GM12878 (cell line): ENCODE data around the gene ARHGEF18. TPM values are rescaled to one million over a fixed set of nuclear protein-coding genes. Genes with fewer than 3 reads are reported as not detected.

ENCODE experiments used
- ATAC-seq: fragments of 200-7000 bp; cut with Tn5 transposase; 3 replicates; pipeline ENCODE4 v1.9.1; 2020; ENCODE audit warnings: mild to moderate bottlenecking, moderate library complexity
- BruUV-seq: library from RNA; stranded (reverse); fragments of 400-500 nt; replicated peaks from 2 replicates; lab custom pipeline; 2021; lab: Mats Ljungman, UMichigan
- CTCF ChIA-PET: fragments of 300-600 bp; sonication (Branson Sonifier 250); formaldehyde crosslinking; extraction: SDS; loops from one replicate; lab custom pipeline; 2021; ENCODE audit warnings: inconsistent platforms; lab: Yijun Ruan, JAX
- POLR2A ChIA-PET: fragments of 350-600 bp; formaldehyde crosslinking; extraction: SDS; loops from one replicate; lab custom pipeline; 2021; ENCODE audit warnings: inconsistent platforms; lab: Charles Lee
- RAD21 ChIA-PET: fragments of 300-600 bp; sonication (Branson Sonifier 250); formaldehyde crosslinking; loops from one replicate; lab custom pipeline; 2023; ENCODE audit warnings: antibody characterized with exemption; ENCODE audit not compliant: unreplicated experiment; lab: Charles Lee
- SMC1A ChIA-PET: fragments of 300-600 bp; sonication (Branson Sonifier 250); formaldehyde crosslinking; loops from one replicate; lab custom pipeline; 2023; ENCODE audit not compliant: unreplicated experiment, uncharacterized antibody; lab: Charles Lee
- DNase-seq: peaks from one replicate; pipeline ENCODE4 v3.0.0-alpha.2; 2011; ENCODE audit warnings: low read depth, low spot score
- FAIRE-seq: peaks from 3 replicates; lab custom pipeline; 2011; peaks lifted over from hg19 to GRCh38; lab: Jason Lieb, UNC
- H2AFZ ChIP-seq: 2 replicates; pipeline ENCODE4 v1.6.0; 2011; ENCODE audit warnings: low read depth, low read length, control low read depth; ENCODE audit not compliant: control insufficient read depth
- H3K27ac ChIP-seq: 2 replicates; pipeline ENCODE4 v1.5.1; 2011; ENCODE audit warnings: control low read depth; ENCODE audit not compliant: control insufficient read depth, insufficient read depth
- H3K27me3 ChIP-seq, 2 experiments: replicated peaks in 1 of 2; 2 replicates each; pipeline versions ENCODE4 v1.6.0 to v1.6.1; 2011; ENCODE audit warnings: low read length in 1 of 2; ENCODE audit not compliant: control insufficient read depth in 2 of 2, insufficient read depth in 2 of 2
- H3K36me3 ChIP-seq, 2 experiments: 2 replicates each; pipeline ENCODE4 v1.5.1; 2011; ENCODE audit warnings: low read length in 1 of 2; ENCODE audit not compliant: control insufficient read depth in 2 of 2, insufficient read depth in 2 of 2
- H3K4me1 ChIP-seq: 2 replicates; pipeline ENCODE4 v1.6.1; 2011; ENCODE audit warnings: mild to moderate bottlenecking, low read length, moderate library complexity, mixed read lengths; ENCODE audit not compliant: control insufficient read depth, insufficient read depth
- H3K4me2 ChIP-seq: 2 replicates; pipeline ENCODE4 v1.6.0; 2011; ENCODE audit warnings: control low read depth; ENCODE audit not compliant: control insufficient read depth, insufficient read depth
- H3K4me3 ChIP-seq: fragments of 200-600 bp; sonication (generic); 2 replicates; pipeline ENCODE4 v1.5.1; 2016
- H3K79me2 ChIP-seq: 2 replicates; pipeline ENCODE4 v1.6.0; 2011; ENCODE audit warnings: low read length; ENCODE audit not compliant: control insufficient read depth, insufficient read depth
- H3K9ac ChIP-seq: 2 replicates; pipeline ENCODE4 v1.8.0; 2011; ENCODE audit warnings: low read length, control low read depth, mixed read lengths; ENCODE audit not compliant: control insufficient read depth, insufficient read depth
- H3K9me3 ChIP-seq: replicated peaks from 3 replicates; pipeline ENCODE4 v1.5.1; 2011; ENCODE audit warnings: mild to moderate bottlenecking, low read length; ENCODE audit not compliant: control insufficient read depth, insufficient read depth
- H4K20me1 ChIP-seq: 2 replicates; pipeline ENCODE4 v1.6.0; 2011; ENCODE audit not compliant: control insufficient read depth, insufficient read depth
- BACH1 ChIP-seq: fragments of 450-650 bp; IDR thresholded peaks from 2 replicates; pipeline ENCODE4 v1.6.1; 2017; ENCODE audit warnings: mild to moderate bottlenecking, borderline replicate concordance
- EP300 ChIP-seq, 2 experiments: fragments of 150-350 bp in 1 of 2; IDR thresholded peaks; 2 replicates each; pipeline ENCODE4 v1.6.1; 2011 to 2012; ENCODE audit warnings: low read depth in 2 of 2, low read length in 2 of 2, borderline replicate concordance in 1 of 2, improper control_type of control experiment in 1 of 2, inconsistent platforms in 1 of 2; ENCODE audit not compliant: control insufficient read depth in 1 of 2
- ETV6 ChIP-seq, 2 experiments: fragments of 450-650 bp in 1 of 2; IDR thresholded peaks in 1 of 2; conservative IDR thresholded peaks in 1 of 2; 2 replicates each; pipeline ENCODE4 v1.6.1; 2014; ENCODE audit warnings: antibody characterized with exemption in 1 of 2, borderline replicate concordance in 1 of 2, low read depth in 1 of 2, mild to moderate bottlenecking in 1 of 2, moderate library complexity in 1 of 2
- FOXK2 ChIP-seq: fragments of 450-650 bp; IDR thresholded peaks from 2 replicates; pipeline ENCODE4 v1.6.1; 2017; ENCODE audit warnings: mild to moderate bottlenecking, moderate library complexity
- JUND ChIP-seq: IDR thresholded peaks from 2 replicates; pipeline ENCODE4 v1.6.1; 2012; ENCODE audit warnings: low read depth, mild to moderate bottlenecking, low read length, improper control_type of control experiment, moderate library complexity
- POLR2AphosphoS2 ChIP-seq: IDR thresholded peaks from 2 replicates; pipeline ENCODE4 v1.6.1; 2011; ENCODE audit warnings: low read depth, mild to moderate bottlenecking, low read length, improper control_type of control experiment, moderate library complexity
- RAD21 ChIP-seq: IDR thresholded peaks from 2 replicates; pipeline ENCODE4 v1.6.1; 2011; ENCODE audit warnings: mild to moderate bottlenecking, low read depth, low read length, moderate library complexity; ENCODE audit not compliant: insufficient read depth
- RBBP5 ChIP-seq: fragments of 200-600 bp; sonication (generic); conservative IDR thresholded peaks from 2 replicates; pipeline ENCODE4 v1.6.1; 2016
- SPI1 ChIP-seq: IDR thresholded peaks from 2 replicates; pipeline ENCODE4 v1.6.1; 2011; ENCODE audit warnings: low read depth, mild to moderate bottlenecking, low read length, moderate library complexity, borderline replicate concordance; ENCODE audit not compliant: insufficient read depth
- TARDBP ChIP-seq: IDR thresholded peaks from 2 replicates; pipeline ENCODE4 v1.6.1; 2016; ENCODE audit warnings: borderline replicate concordance
- ZBED1 ChIP-seq: IDR thresholded peaks from 2 replicates; pipeline ENCODE4 v1.6.1; 2016; ENCODE audit warnings: borderline replicate concordance
- ZZZ3 ChIP-seq: IDR thresholded peaks from 2 replicates; pipeline ENCODE4 v1.6.1; 2011; ENCODE audit warnings: low read depth; ENCODE audit not compliant: control insufficient read depth, insufficient read length
- WGBS: methylation state at CpG from one replicate; pipeline ENCODE4 v1.1.6; 2016; ENCODE audit warnings: low lambda C conversion rate; ENCODE audit not compliant: insufficient replicate concordance, insufficient coverage; ENCODE audit errors: missing lambda C conversion rate; 5-methylcytosine and 5-hydroxymethylcytosine counted together
- in situ Hi-C: fragments of 300-500 bp; cut with MboI; formaldehyde crosslinking; loops from 9 replicates; pipeline ENCODE4 v1.14.3; 2018; ENCODE audit warnings: mixed read lengths
- intact Hi-C: fragments of 100-400 bp; cut with micrococcal nuclease; formaldehyde crosslinking; loops from one replicate; pipeline ENCODE4 v1.14.2; 2022; ENCODE audit not compliant: unreplicated experiment
- polyA plus RNA-seq, 11 experiments: library from polyadenylated mRNA; depleted of rRNA in 4 of 11; unstranded in 6 of 11; stranded (reverse) in 5 of 11; fragments of >200 nt; fragmentation: Nextera tagmentation in 4 of 11; fragmentation: Illumina TruSeq in 1 of 11; extraction: Ambion mirVana in 4 of 11; extraction: Trizol in 1 of 11; gene quantifications; 1 replicate in 1 of 11; 2 replicates in 10 of 11; pipeline versions ENCODE4 v1.2.1 to v1.2.3, GENCODE V29; 2011 to 2016; ENCODE audit warnings: inconsistent platforms in 2 of 11, missing spikeins in 2 of 11, low read depth in 1 of 11
- total RNA-seq, 4 experiments: library from RNA; depleted of rRNA in 3 of 4; stranded (reverse); fragments of >200 nt in 3 of 4; fragmentation: Illumina TruSeq in 1 of 4; extraction: Trizol in 1 of 4; gene quantifications; 2 replicates each; pipeline versions ENCODE4 v1.2.1 to v1.2.3, GENCODE V29; 2013 to 2021
- TF ChIP-seq, protein P1 (sequence below): fragments of 450-650 bp; IDR thresholded peaks from 2 replicates; pipeline ENCODE4 v1.6.1; 2016; ENCODE audit warnings: mild to moderate bottlenecking
- TF ChIP-seq, protein P2 (sequence below): IDR thresholded peaks from 2 replicates; pipeline ENCODE4 v1.6.1; 2011; ENCODE audit warnings: mild to moderate bottlenecking, low read depth, low read length, moderate library complexity; ENCODE audit not compliant: insufficient replicate concordance
- TF ChIP-seq, protein P3 (sequence below): fragments of 450-650 bp; formaldehyde crosslinking; IDR thresholded peaks from 2 replicates; pipeline ENCODE4 v1.5.0; 2022; ENCODE audit warnings: mild to moderate bottlenecking, missing genetic modification characterization
- TF ChIP-seq, protein P4 (sequence below): fragments of 150-350 bp; IDR thresholded peaks from 2 replicates; pipeline ENCODE4 v1.6.1; 2014; ENCODE audit warnings: mild to moderate bottlenecking, low read depth, low read length

ARHGEF18 gene
- total and polyA plus RNA-seq, 10 of the 15 experiments (the other 5 are each of a cell fraction or from before 2014, with no cell fraction given) = 0.31 to 32.3 (median 13.4) TPM

DNA sequence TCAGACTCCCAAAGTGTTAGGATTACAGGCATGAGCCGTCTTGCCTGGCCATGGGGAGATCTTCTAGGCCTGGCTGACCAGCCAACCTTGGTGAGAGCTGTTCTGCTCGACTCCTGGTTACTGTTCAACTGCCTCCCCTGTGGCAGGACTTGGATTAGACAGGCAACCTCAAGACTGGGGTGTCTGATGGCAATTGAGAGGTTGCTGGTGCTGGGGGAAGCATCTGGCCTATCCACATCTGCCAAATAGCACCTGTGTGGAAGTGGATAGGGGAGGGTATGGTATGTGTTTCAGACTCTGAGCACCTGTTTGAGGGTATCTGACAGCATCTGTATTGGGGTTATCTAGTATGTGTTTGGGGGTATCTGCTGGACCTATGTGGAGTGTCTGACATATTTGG is 44.7 kb downstream of the ARHGEF18 start:
- WGBS = 33% methylated on average over 2 of the region's 2 CpGs
- intact Hi-C loops = no loop called here
- no peaks in the 10 kb centered on the region for H3K27me3 ChIP-seq
- no peak overlapping the region for H3K4me2 ChIP-seq
- CTCF ChIA-PET = interaction anchor here (0.7 to 1.4 kb wide), 3 partner anchors 11 to 26 kb away, joined by 3 to 4 read pairs (median 4); no protein-coding TSS in a partner anchor
- BruUV-seq = no TSS peak
- no peak for TF ChIP-seq ZBED1
- TF ChIP-seq ETV6 (conservative IDR thresholded peaks at IDR 0.05 in 1 of 2, IDR thresholded peaks at IDR 0.05 in 1 of 2; ENCODE audit: borderline replicate concordance in 1 of 2, low read depth in 1 of 2) = no peak
- TF ChIP-seq TARDBP = no peak
- no peak for TF ChIP-seq EP300 (IDR thresholded peaks at IDR 0.05; ENCODE audit: borderline replicate concordance in 1 of 2, control insufficient read depth in 1 of 2, low read depth in 2 of 2, low read length in 2 of 2)
- no peak for TF ChIP-seq FOXK2
- TF ChIP-seq RBBP5 = no peak
- TF ChIP-seq BACH1 = no peak
- TF ChIP-seq, protein P1, sequence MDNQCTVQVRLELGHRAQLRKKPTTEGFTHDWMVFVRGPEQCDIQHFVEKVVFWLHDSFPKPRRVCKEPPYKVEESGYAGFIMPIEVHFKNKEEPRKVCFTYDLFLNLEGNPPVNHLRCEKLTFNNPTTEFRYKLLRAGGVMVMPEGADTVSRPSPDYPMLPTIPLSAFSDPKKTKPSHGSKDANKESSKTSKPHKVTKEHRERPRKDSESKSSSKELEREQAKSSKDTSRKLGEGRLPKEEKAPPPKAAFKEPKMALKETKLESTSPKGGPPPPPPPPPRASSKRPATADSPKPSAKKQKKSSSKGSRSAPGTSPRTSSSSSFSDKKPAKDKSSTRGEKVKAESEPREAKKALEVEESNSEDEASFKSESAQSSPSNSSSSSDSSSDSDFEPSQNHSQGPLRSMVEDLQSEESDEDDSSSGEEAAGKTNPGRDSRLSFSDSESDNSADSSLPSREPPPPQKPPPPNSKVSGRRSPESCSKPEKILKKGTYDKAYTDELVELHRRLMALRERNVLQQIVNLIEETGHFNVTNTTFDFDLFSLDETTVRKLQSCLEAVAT = no peak
- no peak for TF ChIP-seq ZZZ3
- TF ChIP-seq, protein P2, sequence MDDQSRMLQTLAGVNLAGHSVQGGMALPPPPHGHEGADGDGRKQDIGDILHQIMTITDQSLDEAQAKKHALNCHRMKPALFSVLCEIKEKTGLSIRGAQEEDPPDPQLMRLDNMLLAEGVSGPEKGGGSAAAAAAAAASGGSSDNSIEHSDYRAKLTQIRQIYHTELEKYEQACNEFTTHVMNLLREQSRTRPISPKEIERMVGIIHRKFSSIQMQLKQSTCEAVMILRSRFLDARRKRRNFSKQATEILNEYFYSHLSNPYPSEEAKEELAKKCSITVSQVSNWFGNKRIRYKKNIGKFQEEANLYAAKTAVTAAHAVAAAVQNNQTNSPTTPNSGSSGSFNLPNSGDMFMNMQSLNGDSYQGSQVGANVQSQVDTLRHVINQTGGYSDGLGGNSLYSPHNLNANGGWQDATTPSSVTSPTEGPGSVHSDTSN = no peak
- no peak for TF ChIP-seq JUND
- TF ChIP-seq SPI1 = no peak
- TF ChIP-seq POLR2AphosphoS2 = no peak
- TF ChIP-seq, protein P3, sequence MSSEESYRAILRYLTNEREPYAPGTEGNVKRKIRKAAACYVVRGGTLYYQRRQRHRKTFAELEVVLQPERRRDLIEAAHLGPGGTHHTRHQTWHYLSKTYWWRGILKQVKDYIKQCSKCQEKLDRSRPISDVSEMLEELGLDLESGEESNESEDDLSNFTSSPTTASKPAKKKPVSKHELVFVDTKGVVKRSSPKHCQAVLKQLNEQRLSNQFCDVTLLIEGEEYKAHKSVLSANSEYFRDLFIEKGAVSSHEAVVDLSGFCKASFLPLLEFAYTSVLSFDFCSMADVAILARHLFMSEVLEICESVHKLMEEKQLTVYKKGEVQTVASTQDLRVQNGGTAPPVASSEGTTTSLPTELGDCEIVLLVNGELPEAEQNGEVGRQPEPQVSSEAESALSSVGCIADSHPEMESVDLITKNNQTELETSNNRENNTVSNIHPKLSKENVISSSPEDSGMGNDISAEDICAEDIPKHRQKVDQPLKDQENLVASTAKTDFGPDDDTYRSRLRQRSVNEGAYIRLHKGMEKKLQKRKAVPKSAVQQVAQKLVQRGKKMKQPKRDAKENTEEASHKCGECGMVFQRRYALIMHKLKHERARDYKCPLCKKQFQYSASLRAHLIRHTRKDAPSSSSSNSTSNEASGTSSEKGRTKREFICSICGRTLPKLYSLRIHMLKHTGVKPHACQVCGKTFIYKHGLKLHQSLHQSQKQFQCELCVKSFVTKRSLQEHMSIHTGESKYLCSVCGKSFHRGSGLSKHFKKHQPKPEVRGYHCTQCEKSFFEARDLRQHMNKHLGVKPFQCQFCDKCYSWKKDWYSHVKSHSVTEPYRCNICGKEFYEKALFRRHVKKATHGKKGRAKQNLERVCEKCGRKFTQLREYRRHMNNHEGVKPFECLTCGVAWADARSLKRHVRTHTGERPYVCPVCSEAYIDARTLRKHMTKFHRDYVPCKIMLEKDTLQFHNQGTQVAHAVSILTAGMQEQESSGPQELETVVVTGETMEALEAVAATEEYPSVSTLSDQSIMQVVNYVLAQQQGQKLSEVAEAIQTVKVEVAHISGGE = no peak
- TF ChIP-seq RAD21 = no peak
- TF ChIP-seq, protein P4, sequence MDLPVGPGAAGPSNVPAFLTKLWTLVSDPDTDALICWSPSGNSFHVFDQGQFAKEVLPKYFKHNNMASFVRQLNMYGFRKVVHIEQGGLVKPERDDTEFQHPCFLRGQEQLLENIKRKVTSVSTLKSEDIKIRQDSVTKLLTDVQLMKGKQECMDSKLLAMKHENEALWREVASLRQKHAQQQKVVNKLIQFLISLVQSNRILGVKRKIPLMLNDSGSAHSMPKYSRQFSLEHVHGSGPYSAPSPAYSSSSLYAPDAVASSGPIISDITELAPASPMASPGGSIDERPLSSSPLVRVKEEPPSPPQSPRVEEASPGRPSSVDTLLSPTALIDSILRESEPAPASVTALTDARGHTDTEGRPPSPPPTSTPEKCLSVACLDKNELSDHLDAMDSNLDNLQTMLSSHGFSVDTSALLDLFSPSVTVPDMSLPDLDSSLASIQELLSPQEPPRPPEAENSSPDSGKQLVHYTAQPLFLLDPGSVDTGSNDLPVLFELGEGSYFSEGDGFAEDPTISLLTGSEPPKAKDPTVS = no peak
- TF ChIP-seq, all 136 proteins: peak for 0
- ChIA-PET RAD21 (no interaction called here), POLR2A (no interaction called here), SMC1A (no interaction called here)
- Histone ChIP-seq H2AFZ (no peak overlapping the region), H3K79me2 (peaks cover 30% of the 10 kb centered on the region), H3K9ac (no peak overlapping the region), H3K4me1 (peaks cover 7% of the 10 kb centered on the region), H3K27ac (no peak overlapping the region), H3K9me3 (no peaks in the 10 kb centered on the region; the same call in 1 of the 3 replicates), H3K4me3 (no peak overlapping the region), H3K36me3 (no peaks in the 10 kb centered on the region), H4K20me1 (no peaks in the 10 kb centered on the region)
- DNase-seq = no peak
- in situ Hi-C loops = no loop called here
- ATAC-seq = no peak
- no peak for FAIRE-seq
